Stimulated activated CD4-positive, alpha-beta T cell treated with anti-CD3 and anti-CD28 coated beads, Interleukin-15, amount 100 ng/mL, for 1 hour (primary cell): Measurements from ENCODE around the gene BNIP3.
"Not testable (repeated sequence)": the region's sequence is repeated elsewhere in the genome, so short reads cannot be mapped to it uniquely, and the experiment has no call there.

Experiments used
- DNase-seq, 2 donors: peaks; one replicate each; pipeline ENCODE4 v3.0.0-alpha.2; 2020; ENCODE audit warnings: low read depth in 1 of 2, low spot score in 1 of 2

Gene BNIP3

GRCh38 chr10:132002004-132002403, 20.3 kb upstream of the BNIP3 start:
- DNase-seq: no peak

GRCh38 chr10:132001238-132001972, 19.7 kb upstream of the BNIP3 start:
- DNase-seq: no peak

GRCh38 chr10:131998845-131999681, 17.3 kb upstream of the BNIP3 start:
- no peak for DNase-seq

GRCh38 chr10:131998050-131998844, 16.5 kb upstream of the BNIP3 start:
- no peak for DNase-seq

GRCh38 chr10:131997366-131998049, 15.8 kb upstream of the BNIP3 start:
- DNase-seq: no peak

- no peak for DNase-seq
Measured at GRCh38 chr10:131996466-131997365, 15.0 kb upstream of the BNIP3 start.

DNA sequence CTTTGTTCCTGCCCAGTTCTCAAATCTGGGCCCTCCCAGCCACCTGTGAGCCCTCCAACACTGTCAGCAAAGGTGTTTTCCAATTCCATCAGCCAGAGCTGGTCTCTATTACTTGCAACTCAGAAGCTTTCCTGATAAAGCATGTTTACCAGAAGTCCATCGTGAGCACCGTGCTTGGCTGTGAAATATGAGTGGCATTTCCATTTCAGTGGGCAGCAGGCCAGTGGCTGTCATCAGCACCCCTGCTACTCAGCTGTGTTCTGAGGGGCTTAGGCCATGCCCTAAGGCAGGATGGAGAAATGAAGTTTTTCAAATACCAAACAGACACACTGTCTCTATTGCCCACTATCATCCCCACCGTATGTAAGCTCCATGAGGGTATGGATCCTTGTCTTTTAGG, 12.7 kb upstream of the BNIP3 start:
- DNase-seq: no peak

- DNase-seq: no peak
Measured at GRCh38 chr10:131993275-131993674, 11.6 kb upstream of the BNIP3 start.

DNA sequence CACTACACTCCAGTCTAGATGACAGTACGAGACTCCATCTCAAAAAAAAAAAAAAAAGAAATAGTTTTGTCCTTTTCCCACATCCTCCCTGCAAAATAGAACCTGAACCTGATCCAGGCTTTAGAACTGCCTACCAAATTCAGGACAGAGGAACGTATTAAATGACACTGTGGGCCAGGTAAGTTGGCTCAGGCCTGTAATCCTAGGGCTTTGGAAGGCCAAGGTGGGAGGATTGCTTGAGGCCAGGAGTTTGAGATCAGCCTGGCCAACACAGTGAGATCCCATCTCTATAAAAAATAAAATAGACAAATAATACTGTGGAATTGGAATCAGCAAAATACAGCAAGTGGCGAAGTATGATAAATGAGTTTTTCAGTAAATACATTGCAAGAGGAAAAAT, 10.0 kb upstream of the BNIP3 start:
- DNase-seq: no peak

GRCh38 chr10:131987786-131988185, 6.1 kb upstream of the BNIP3 start:
- DNase-seq: not testable (repeated sequence)

DNA sequence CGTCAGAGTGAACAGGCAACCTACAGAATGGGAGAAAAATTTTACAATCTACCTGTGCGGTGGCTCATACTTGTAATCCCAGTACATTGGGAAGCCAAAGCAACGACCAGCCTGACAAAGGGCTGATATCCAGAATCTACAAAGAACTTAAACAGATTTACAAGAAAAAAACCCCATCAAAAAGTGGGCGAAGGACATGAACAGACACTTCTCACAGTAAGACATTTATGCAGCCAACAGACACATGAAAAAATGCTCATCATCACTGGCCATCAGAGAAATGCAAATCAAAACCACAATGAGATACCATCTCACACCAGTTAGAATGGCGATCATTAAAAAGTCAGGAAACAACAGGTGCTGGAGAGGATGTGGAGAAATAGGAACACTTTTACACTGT, 5.6 kb upstream of the BNIP3 start:
- not testable (repeated sequence) for DNase-seq

GRCh38 chr10:131986851-131987250, 5.1 kb upstream of the BNIP3 start:
- not testable (repeated sequence) for DNase-seq

- no peak for DNase-seq
Measured at GRCh38 chr10:131983780-131984179, 2.1 kb upstream of the BNIP3 start.

GRCh38 chr10:131982796-131983195, 1.1 kb upstream of the BNIP3 start:
- no peak for DNase-seq

DNA sequence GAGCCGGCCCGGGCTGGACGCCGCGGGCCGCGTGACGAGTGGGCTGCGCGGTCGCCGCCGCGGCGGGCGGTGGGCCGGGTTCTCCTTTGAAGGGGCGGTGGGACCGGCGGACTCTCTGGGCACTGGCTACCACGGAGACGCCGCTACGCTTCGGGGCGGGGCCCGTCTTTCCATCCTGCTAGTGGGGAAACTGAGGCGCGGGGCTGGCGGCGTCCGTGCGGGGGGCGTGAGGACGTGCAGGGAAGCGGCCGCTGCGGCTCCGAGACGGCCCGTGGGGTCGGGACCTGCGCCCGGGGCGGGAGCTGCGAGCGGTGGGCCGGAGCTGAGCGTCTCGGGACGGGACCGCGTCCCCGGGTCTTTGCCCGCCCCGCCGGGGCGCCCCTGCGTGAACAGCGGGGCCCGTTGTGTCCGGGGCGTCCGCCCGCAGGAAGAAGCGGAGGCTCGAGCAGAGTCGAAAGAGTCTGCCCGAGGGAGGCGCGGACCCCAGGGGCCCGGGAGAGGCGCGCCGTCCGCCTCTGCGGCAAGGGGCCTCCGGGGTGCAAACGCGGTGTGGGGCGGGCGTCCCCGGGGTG, 548 bp upstream of the BNIP3 start:
- DNase-seq: no peak

DNA sequence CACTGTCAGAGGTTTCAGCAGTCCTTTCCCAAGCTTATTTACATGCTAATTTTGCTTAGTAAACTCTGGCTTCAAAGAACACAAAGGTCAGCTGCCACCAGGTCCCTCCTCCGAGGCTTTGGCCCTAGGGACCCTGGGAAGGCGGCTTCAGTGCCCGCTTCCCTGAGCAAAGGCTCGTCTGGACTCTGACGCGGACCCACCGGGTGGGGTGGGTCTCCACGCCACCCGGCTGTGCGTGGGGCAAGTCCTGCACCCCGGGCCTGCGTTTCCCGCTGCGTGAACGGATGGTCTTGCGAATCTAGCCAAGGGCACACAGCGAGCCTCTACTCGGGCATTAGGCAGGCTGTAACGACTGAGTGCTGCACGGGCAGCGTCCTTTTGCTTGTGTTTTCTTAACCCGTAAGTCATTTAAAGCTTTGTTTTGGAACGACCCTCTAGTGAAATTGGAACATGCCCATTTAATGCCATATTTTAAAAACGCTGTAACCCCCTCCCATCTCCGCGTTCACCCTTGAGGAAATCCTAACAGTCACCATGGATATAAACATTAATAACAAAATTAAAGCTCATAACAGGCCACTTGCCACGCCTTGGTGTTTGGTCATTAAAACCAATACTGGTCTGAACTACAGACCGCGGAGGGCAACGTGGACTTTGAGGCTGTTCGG, 828 bp downstream of the BNIP3 start:
- no peak for DNase-seq

- no peak for DNase-seq
Measured at GRCh38 chr10:131980321-131980720, 1.4 kb downstream of the BNIP3 start.

- no peak for DNase-seq
Measured at GRCh38 chr10:131979821-131980270, 1.9 kb downstream of the BNIP3 start.

DNA sequence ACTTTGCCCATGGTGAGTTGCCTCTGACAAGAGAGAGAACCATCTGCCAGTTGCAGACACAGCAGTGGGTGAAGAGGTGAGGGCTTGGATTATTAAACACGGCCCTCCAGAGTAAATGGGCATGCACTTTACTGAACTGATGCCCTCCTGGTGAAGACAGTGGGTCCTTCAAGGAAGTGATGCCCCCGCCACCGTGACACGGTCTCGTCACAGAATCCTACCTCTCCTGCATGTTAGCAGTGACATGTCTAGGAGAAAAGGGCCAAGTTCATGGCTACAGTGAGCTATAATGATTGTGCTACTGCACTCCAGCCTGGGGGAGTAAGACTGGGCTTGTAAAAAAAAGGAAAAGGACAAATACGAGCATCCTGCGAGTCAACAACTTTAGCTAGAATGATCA, 2.4 kb downstream of the BNIP3 start:
- no peak for DNase-seq
